Caco-2 (cell line): ENCODE measurements around the gene SLC39A6. TPM values are rescaled to one million over a fixed set of nuclear protein-coding genes. Genes with fewer than 3 reads are reported as not detected.

Experiments used
- BruUV-seq: library from RNA; stranded (reverse); fragments of 400-500 nt; replicated peaks from 2 replicates; lab custom pipeline; 2021; lab: Mats Ljungman, UMichigan
- CTCF ChIA-PET: fragments of 300-600 bp; sonication (Branson Sonifier 250); formaldehyde crosslinking; loops from one replicate; lab custom pipeline; 2022; ENCODE audit warnings: antibody characterized with exemption; lab: Charles Lee
- POLR2A ChIA-PET: fragments of 300-600 bp; sonication (Branson Sonifier 250); formaldehyde crosslinking; loops from one replicate; lab custom pipeline; 2022; ENCODE audit warnings: antibody characterized with exemption; lab: Charles Lee
- DNase-seq, 2 experiments: peaks; one replicate each; pipeline versions ENCODE4 v3.0.0 to v3.0.0-alpha.2; 2020 to 2022
- H3K27me3 ChIP-seq: replicated peaks from 2 replicates; pipeline ENCODE4 v1.6.0; 2011; ENCODE audit warnings: low read length; ENCODE audit not compliant: control insufficient read depth, insufficient read depth
- H3K36me3 ChIP-seq: 2 replicates; pipeline ENCODE4 v1.5.1; 2011; ENCODE audit warnings: low read length; ENCODE audit not compliant: control insufficient read depth, insufficient read depth
- H3K4me1 ChIP-seq: fragments of 250-450 bp; sonication (Bioruptor Pico); 2 replicates; pipeline ENCODE4 v1.5.1; 2020; ENCODE audit warnings: mild to moderate bottlenecking
- H3K4me3 ChIP-seq: 2 replicates; pipeline ENCODE4 v1.5.1; 2011; ENCODE audit warnings: low read depth, mild to moderate bottlenecking, control low read depth, low read length
- H3K9me3 ChIP-seq: fragments of 250-450 bp; sonication (Bioruptor Pico); 2 replicates; pipeline ENCODE4 v1.5.1; 2020; ENCODE audit warnings: mild to moderate bottlenecking, moderate library complexity
- H3K27ac Mint-ChIP-seq: one replicate; pipeline ENCODE4 v1.8.0; 2022; ENCODE audit warnings: mixed read lengths; ENCODE audit not compliant: unreplicated experiment
- H3K27me3 Mint-ChIP-seq: one replicate; pipeline ENCODE4 v1.8.0; 2022; ENCODE audit warnings: mixed read lengths; ENCODE audit not compliant: insufficient read depth, unreplicated experiment
- H3K36me3 Mint-ChIP-seq: one replicate; pipeline ENCODE4 v1.8.0; 2022; ENCODE audit warnings: mild to moderate bottlenecking, mixed read lengths; ENCODE audit not compliant: insufficient read depth, unreplicated experiment
- H3K4me1 Mint-ChIP-seq: one replicate; pipeline ENCODE4 v1.8.0; 2022; ENCODE audit warnings: low read depth, mixed read lengths; ENCODE audit not compliant: unreplicated experiment
- H3K4me3 Mint-ChIP-seq: one replicate; pipeline ENCODE4 v1.8.0; 2022; ENCODE audit warnings: mild to moderate bottlenecking, moderate library complexity, mixed read lengths; ENCODE audit not compliant: unreplicated experiment
- H3K9me3 Mint-ChIP-seq: one replicate; pipeline ENCODE4 v1.8.0; 2022; ENCODE audit warnings: mixed read lengths; ENCODE audit not compliant: unreplicated experiment
- CTCF ChIP-seq, 2 experiments: fragments of 200-600 bp in 1 of 2; IDR thresholded peaks; 1 replicate in 1 of 2; 2 replicates in 1 of 2; pipeline versions ENCODE4 v1.5.1 to v1.8.0; 2011 to 2022; ENCODE audit warnings: antibody characterized with exemption in 1 of 2, control low read depth in 1 of 2, inconsistent platforms in 1 of 2, low read depth in 1 of 2, low read length in 1 of 2, mild to moderate bottlenecking in 1 of 2, moderate library complexity in 1 of 2; ENCODE audit not compliant: insufficient read depth in 1 of 2, severe bottlenecking in 1 of 2, unreplicated experiment in 1 of 2
- intact Hi-C: fragments of 100-400 bp; cut with micrococcal nuclease; formaldehyde crosslinking; loops from one replicate; pipeline ENCODE4 v1.10.0; 2022; ENCODE audit not compliant: unreplicated experiment
- total RNA-seq: library from RNA; stranded (reverse); gene quantifications from 2 replicates; pipeline ENCODE4 v1.2.3, GENCODE V29; 2022

The SLC39A6 gene
- total RNA-seq, 1 experiment from 2014 or later = 19.5 TPM

- no peaks in the 10 kb centered on the region for H3K9me3 ChIP-seq
- no peak overlapping the region for H3K4me3 Mint-ChIP-seq
- no peaks in the 10 kb centered on the region for H3K27me3 Mint-ChIP-seq
- no peak for TF ChIP-seq CTCF (IDR thresholded peaks at IDR 0.05; ENCODE audit: insufficient read depth in 1 of 2, low read depth in 1 of 2, low read length in 1 of 2, severe bottlenecking in 1 of 2, unreplicated experiment in 1 of 2)
- H3K4me3 ChIP-seq = no peak overlapping the region
- ChIA-PET CTCF (no interaction called here), POLR2A (no interaction called here)
- no peak for DNase-seq
- no peaks in the 10 kb centered on the region for H3K9me3 Mint-ChIP-seq
- intact Hi-C loops = no loop called here
- H3K27ac Mint-ChIP-seq = no peak overlapping the region
- no peaks in the 10 kb centered on the region for H3K36me3 ChIP-seq
- no peaks in the 10 kb centered on the region for H3K27me3 ChIP-seq
- H3K4me1 ChIP-seq = no peaks in the 10 kb centered on the region
- no TSS peak for BruUV-seq
- peaks cover 6% of the 10 kb centered on the region for H3K4me1 Mint-ChIP-seq
- H3K36me3 Mint-ChIP-seq = peaks cover 16% of the 10 kb centered on the region
These were observed 10.1 kb upstream of the SLC39A6 start for GRCh38 chr18:36139245-36139644.

GRCh38 chr18:36135264-36135663 lies 6.1 kb upstream of the SLC39A6 start:
- no peak overlapping the region for H3K4me3 ChIP-seq
- H3K36me3 Mint-ChIP-seq = peaks cover 16% of the 10 kb centered on the region
- no peaks in the 10 kb centered on the region for H3K4me1 ChIP-seq
- H3K27me3 Mint-ChIP-seq = no peaks in the 10 kb centered on the region
- intact Hi-C loops = no loop called here
- BruUV-seq = no TSS peak
- H3K4me3 Mint-ChIP-seq = no peak overlapping the region
- H3K4me1 Mint-ChIP-seq = peaks cover 6% of the 10 kb centered on the region
- H3K9me3 ChIP-seq = no peaks in the 10 kb centered on the region
- no peak for TF ChIP-seq CTCF (IDR thresholded peaks at IDR 0.05; ENCODE audit: insufficient read depth in 1 of 2, low read depth in 1 of 2, low read length in 1 of 2, severe bottlenecking in 1 of 2, unreplicated experiment in 1 of 2)
- H3K27me3 ChIP-seq = no peaks in the 10 kb centered on the region
- DNase-seq = no peak
- POLR2A ChIA-PET = no interaction called here
- no peaks in the 10 kb centered on the region for H3K36me3 ChIP-seq
- H3K9me3 Mint-ChIP-seq = no peaks in the 10 kb centered on the region
- no peak overlapping the region for H3K27ac Mint-ChIP-seq
- CTCF ChIA-PET = no interaction called here

GRCh38 chr18:36132756-36133155 lies 3.6 kb upstream of the SLC39A6 start:
- H3K27ac Mint-ChIP-seq = peak overlapping the region; percentile 52
- no peak overlapping the region for H3K4me3 Mint-ChIP-seq
- CTCF ChIA-PET = no interaction called here
- peaks cover 6% of the 10 kb centered on the region for H3K4me1 Mint-ChIP-seq
- no TSS peak for BruUV-seq
- DNase-seq = no peak
- POLR2A ChIA-PET = no interaction called here
- no peaks in the 10 kb centered on the region for H3K27me3 Mint-ChIP-seq
- H3K9me3 Mint-ChIP-seq = no peaks in the 10 kb centered on the region
- Histone ChIP-seq H3K9me3 (no peaks in the 10 kb centered on the region), H3K4me3 (no peak overlapping the region), H3K36me3 (no peaks in the 10 kb centered on the region), H3K4me1 (0 out of 2 replicates have a peak, but pooled peaks cover 3% of the 10 kb centered on the region), H3K27me3 (no peaks in the 10 kb centered on the region)
- peaks cover 19% of the 10 kb centered on the region for H3K36me3 Mint-ChIP-seq
- no peak for TF ChIP-seq CTCF (IDR thresholded peaks at IDR 0.05; ENCODE audit: insufficient read depth in 1 of 2, low read depth in 1 of 2, low read length in 1 of 2, severe bottlenecking in 1 of 2, unreplicated experiment in 1 of 2)
- intact Hi-C loops = no loop called here
